ENCODE results near the gene POU3F1.

The POU3F1 gene

GRCh38 chr1:38072858-38073257 lies 26.3 kb upstream of the POU3F1 start:
- FAIRE-seq = no peak

- no peak for FAIRE-seq
Observed at GRCh38 chr1:38071312-38072256, 25.0 kb upstream of the POU3F1 start.

GRCh38 chr1:38068980-38069340 lies 22.4 kb upstream of the POU3F1 start:
- FAIRE-seq = no peak

DNA sequence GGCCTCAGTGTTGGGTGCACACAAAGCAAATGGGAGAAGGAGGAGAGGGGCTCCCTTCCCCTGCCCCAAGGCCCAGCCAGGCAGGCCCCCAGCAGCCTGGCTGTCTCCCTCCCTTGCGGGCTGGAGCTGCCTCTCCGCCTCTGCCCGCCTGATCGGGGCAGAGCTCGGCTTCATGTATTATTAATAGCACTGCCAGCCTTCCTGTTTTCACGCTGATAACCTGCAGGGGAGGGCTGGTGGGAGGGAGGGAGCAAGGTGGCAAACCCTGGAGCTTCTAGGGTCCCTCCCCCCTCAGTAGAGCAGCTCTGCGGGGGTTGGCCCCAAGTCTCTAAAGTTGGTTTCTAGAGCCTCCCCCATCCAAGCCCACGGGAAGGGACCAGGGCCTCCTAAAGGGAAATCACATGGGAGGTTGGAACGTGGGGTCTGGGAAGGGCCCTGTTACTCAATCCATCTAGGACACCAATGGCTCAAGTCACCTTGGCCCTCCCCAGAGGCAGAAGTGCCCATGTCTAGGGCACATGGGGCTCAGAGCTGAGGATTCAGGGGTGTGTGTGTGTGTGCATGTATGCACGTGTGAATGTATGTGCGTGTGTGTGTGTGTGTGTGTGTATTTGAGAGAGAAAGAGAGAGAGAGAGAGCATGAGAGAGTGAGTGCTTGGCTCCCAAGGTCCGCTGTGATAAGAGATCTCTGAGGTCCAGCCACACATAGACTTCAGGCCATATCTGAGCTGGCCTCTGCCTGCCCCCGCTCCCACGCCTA lies 21.8 kb upstream of the POU3F1 start:
- FAIRE-seq = no peak

GRCh38 chr1:38064197-38064903 lies 17.8 kb upstream of the POU3F1 start:
- no peak for FAIRE-seq

- no peak for FAIRE-seq
Observed at GRCh38 chr1:38063616-38064015, 17.0 kb upstream of the POU3F1 start.

GRCh38 chr1:38062361-38063288 lies 16.0 kb upstream of the POU3F1 start:
- no peak for FAIRE-seq

GRCh38 chr1:38061883-38062328 lies 15.3 kb upstream of the POU3F1 start:
- no peak for FAIRE-seq

DNA sequence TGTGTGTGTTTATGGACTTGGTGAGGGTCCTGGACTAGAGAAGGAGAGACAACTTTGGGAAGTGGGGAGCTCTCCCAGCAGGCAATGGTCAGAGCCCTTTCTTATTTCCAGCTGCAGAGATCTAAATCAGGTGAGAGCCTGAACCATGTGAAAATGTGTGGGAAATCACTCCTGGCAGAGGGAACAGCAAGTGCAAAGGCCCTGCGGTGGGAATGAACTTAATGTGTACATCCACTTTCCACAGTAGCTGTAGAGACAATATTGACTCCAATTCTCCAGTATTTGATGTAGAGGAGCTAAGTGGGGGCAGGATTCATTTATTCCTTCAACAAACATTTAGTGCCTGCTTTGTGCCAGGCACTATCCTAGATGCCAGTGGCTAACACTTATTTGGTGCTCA lies 14.7 kb upstream of the POU3F1 start:
- no peak for FAIRE-seq

- no peak for FAIRE-seq
Observed at GRCh38 chr1:38060498-38060897, 13.9 kb upstream of the POU3F1 start.

GRCh38 chr1:38059635-38060250 lies 13.2 kb upstream of the POU3F1 start:
- FAIRE-seq = no peak

- FAIRE-seq = no peak
Observed at GRCh38 chr1:38055965-38056364, 9.4 kb upstream of the POU3F1 start.

DNA sequence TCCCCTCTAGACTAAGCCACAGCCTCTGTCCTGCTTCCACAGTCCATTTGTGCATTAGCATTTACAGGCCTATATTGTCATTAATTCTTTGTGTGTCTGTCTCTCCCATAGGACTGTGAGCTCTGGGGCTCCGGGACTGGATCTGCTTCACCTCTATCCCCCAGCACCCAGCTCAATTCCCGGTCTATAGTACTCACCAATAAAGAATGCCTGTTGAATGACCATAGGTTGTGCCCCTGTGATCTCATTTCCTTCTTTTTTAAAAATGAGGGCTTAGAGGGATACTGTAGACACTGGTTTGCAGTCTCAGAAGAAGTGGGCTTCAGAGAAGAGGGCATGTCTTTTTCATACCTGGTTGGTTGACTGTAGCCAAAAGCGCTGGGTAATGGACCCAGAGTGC lies 8.8 kb upstream of the POU3F1 start:
- no peak for FAIRE-seq

- FAIRE-seq = no peak
Observed at GRCh38 chr1:38053416-38054091, 7.0 kb upstream of the POU3F1 start.

DNA sequence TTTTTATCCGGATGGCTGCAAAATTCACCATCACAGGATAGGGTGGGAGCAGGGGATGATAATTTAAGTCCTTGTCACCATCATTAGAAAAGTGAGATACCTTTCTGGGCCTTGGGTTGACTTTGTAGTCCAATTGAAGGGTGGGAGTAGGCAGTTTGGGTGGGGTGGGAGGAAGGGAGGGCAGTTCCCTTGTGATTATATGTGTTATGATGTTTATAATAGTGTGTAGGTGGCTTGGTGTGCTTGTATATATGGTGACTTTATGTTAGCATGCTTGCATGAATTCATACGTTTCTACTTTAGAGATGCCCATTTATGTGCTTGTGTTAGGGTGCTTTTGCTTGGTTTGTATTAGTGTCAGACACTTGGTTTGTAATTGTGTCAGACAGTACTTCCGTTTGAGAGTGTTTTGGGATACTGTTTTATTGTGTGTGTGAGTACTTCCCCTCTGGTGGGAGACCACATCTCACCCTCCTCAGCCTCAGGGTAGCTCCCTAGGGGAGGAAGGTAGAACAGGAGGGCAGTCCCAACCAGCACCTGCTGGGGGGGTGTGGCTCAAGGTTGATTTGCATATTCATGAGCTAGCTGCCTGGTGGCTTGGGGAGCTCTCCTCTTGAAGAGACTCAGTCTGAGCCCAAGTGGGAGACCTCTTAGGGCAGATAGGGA lies 6.3 kb upstream of the POU3F1 start:
- FAIRE-seq = no peak

DNA sequence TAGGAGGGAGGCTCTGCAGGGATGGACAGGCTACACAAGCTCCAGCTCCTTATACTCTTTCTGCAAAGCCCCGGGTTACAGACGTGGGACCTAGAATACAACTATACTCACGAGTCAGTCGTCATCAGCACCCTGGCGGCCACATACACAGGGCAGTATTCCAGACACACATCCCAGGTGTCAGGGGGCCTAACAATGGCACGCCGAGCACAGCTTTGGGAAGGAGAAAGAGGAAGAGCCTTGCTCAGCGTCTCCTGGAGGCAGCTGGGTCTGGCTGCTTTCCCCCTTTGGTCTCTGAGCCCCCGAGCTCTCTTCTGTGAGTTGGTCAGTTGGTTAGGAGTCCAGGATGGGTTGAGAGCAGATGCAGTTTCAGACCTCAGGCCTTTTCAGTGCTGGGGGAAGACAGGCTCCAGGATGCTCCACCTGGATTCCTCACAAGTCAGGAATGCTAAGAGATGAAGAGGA lies 4.5 kb upstream of the POU3F1 start:
- FAIRE-seq = no peak

GRCh38 chr1:38050397-38051078 lies 3.9 kb upstream of the POU3F1 start:
- FAIRE-seq = no peak

DNA sequence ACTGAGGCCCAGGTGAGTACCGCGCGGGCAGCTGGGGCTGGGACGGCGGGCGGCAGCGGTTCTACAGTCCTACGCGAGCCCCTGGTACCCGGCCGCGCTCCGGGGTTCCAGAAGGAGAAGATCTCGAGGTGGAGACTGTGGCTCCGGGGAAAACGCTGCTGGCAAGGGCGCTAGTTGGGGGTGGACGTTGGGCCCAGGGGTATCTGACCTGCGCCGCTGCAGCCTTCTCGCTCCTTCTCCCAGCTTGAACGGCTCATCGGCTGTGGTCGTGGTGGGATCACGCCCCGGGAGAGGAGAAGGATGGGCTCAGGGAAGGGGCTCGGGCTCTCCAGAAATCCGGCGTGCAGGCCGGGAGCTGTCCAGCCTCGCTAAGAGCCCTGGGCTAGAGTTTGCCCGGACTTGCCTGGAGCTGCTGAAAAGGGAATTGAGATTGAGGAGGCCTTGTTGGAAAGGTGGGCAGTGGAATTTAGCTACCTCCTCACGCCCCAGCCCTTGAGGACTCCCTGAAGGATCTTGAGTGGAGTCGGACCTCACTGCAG lies 1.1 kb upstream of the POU3F1 start:
- FAIRE-seq = no peak

- no peak for FAIRE-seq
Observed at GRCh38 chr1:38046884-38047602, 450 bp upstream of the POU3F1 start.
